Mammary epithelial cell (primary cell): Measurements from ENCODE around the gene TMEM248.

Source experiments
- EZH2 ChIP-seq: IDR thresholded peaks from 2 replicates; pipeline ENCODE4 v1.6.1; 2012; ENCODE audit warnings: low read length, inconsistent platforms, borderline replicate concordance
- TF ChIP-seq, protein P1 (sequence below), 2 donors: IDR thresholded peaks in 1 of 2; conservative IDR thresholded peaks in 1 of 2; 2 replicates each; pipeline ENCODE4 v1.5.1; 2011 to 2012; ENCODE audit warnings: inconsistent platforms in 2 of 2, low read length in 2 of 2, mild to moderate bottlenecking in 2 of 2, control low read depth in 1 of 2, low read depth in 1 of 2; ENCODE audit not compliant: insufficient read depth in 1 of 2; ENCODE audit errors: extremely low read depth in 1 of 2

DNA sequence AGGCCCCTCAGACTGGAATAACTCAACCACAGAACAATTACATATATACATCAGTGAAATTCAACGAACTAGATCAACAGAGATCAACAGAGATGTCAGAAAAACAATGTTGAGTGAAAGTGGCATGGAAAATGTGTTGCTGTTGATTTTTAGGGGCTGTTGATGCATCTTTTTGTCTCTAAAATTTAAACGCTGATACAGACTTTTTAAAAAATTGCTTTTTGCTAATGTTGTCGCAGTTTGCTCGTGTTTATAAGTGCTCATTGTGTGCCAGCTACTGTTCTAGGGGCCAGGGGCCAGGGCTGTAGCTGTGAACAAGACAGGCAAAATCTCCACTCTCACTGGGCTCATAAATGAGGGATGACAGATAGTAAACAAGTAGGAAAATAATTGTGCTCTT lies 18.3 kb downstream of the TMEM248 start:
- TF ChIP-seq, protein P1, sequence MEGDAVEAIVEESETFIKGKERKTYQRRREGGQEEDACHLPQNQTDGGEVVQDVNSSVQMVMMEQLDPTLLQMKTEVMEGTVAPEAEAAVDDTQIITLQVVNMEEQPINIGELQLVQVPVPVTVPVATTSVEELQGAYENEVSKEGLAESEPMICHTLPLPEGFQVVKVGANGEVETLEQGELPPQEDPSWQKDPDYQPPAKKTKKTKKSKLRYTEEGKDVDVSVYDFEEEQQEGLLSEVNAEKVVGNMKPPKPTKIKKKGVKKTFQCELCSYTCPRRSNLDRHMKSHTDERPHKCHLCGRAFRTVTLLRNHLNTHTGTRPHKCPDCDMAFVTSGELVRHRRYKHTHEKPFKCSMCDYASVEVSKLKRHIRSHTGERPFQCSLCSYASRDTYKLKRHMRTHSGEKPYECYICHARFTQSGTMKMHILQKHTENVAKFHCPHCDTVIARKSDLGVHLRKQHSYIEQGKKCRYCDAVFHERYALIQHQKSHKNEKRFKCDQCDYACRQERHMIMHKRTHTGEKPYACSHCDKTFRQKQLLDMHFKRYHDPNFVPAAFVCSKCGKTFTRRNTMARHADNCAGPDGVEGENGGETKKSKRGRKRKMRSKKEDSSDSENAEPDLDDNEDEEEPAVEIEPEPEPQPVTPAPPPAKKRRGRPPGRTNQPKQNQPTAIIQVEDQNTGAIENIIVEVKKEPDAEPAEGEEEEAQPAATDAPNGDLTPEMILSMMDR (conservative IDR thresholded peaks at IDR 0.05 in 1 of 2, IDR thresholded peaks at IDR 0.05 in 1 of 2; ENCODE audit: extremely low read depth in 1 of 2, insufficient read depth in 1 of 2, low read depth in 1 of 2, low read length in 2 of 2) = no peak
- no peak for TF ChIP-seq EZH2
